Mammary epithelial cell (primary cell): ENCODE measurements around the gene NKD2.

Source experiments
- EZH2 ChIP-seq: IDR thresholded peaks from 2 replicates; pipeline ENCODE4 v1.6.1; 2012; ENCODE audit warnings: low read length, inconsistent platforms, borderline replicate concordance
- TF ChIP-seq, protein P1 (sequence below), 2 donors: IDR thresholded peaks in 1 of 2; conservative IDR thresholded peaks in 1 of 2; 2 replicates each; pipeline ENCODE4 v1.5.1; 2011 to 2012; ENCODE audit warnings: inconsistent platforms in 2 of 2, low read length in 2 of 2, mild to moderate bottlenecking in 2 of 2, control low read depth in 1 of 2, low read depth in 1 of 2; ENCODE audit not compliant: insufficient read depth in 1 of 2; ENCODE audit errors: extremely low read depth in 1 of 2

DNA sequence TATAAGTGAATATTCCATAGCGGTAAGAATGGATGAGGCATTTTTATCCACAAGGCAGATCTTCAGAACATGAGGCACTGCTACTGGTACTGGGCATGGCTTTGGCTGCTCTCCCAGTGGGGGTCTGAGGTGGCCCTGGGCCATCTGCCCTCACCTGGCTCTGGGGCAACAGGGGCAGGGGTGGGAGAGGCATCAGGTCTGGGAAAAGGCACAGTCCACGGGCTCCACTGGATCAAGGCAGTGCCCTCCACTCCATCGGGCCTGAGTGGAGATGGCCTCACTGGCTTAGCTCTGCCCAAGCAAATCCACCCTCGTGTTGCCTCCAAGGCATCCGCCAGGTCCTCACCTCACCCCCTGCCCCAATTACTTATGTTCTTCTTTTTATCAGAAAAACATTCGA lies 10.9 kb upstream of the NKD2 start:
- TF ChIP-seq, protein P1, sequence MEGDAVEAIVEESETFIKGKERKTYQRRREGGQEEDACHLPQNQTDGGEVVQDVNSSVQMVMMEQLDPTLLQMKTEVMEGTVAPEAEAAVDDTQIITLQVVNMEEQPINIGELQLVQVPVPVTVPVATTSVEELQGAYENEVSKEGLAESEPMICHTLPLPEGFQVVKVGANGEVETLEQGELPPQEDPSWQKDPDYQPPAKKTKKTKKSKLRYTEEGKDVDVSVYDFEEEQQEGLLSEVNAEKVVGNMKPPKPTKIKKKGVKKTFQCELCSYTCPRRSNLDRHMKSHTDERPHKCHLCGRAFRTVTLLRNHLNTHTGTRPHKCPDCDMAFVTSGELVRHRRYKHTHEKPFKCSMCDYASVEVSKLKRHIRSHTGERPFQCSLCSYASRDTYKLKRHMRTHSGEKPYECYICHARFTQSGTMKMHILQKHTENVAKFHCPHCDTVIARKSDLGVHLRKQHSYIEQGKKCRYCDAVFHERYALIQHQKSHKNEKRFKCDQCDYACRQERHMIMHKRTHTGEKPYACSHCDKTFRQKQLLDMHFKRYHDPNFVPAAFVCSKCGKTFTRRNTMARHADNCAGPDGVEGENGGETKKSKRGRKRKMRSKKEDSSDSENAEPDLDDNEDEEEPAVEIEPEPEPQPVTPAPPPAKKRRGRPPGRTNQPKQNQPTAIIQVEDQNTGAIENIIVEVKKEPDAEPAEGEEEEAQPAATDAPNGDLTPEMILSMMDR (conservative IDR thresholded peaks at IDR 0.05 in 1 of 2, IDR thresholded peaks at IDR 0.05 in 1 of 2; ENCODE audit: extremely low read depth in 1 of 2, insufficient read depth in 1 of 2, low read depth in 1 of 2, low read length in 2 of 2) = no peak
- no peak for TF ChIP-seq EZH2
